Nephron (organoid): Measurements from ENCODE around the gene TFAP2E.

ENCODE experiments used
- H3K27ac Mint-ChIP-seq, 3 experiments: 2 replicates each; pipeline ENCODE4 v1.8.0; 2020; ENCODE audit warnings: mixed read lengths in 3 of 3, mild to moderate bottlenecking in 2 of 3, moderate library complexity in 1 of 3
- H3K27me3 Mint-ChIP-seq: 2 replicates; pipeline ENCODE4 v1.8.0; 2021; ENCODE audit warnings: low read depth, mild to moderate bottlenecking, moderate library complexity, mixed read lengths
- H3K36me3 Mint-ChIP-seq: 2 replicates; pipeline ENCODE4 v1.8.0; 2020; ENCODE audit warnings: low read depth, mixed read lengths
- H3K4me1 Mint-ChIP-seq: 2 replicates; pipeline ENCODE4 v1.8.0; 2020; ENCODE audit warnings: mixed read lengths
- H3K4me3 Mint-ChIP-seq, 3 experiments: 2 replicates each; pipeline ENCODE4 v1.8.0; 2020; ENCODE audit warnings: mild to moderate bottlenecking in 3 of 3, mixed read lengths in 3 of 3, moderate library complexity in 2 of 3
- H3K9me3 Mint-ChIP-seq: 2 replicates; pipeline ENCODE4 v1.8.0; 2020; ENCODE audit warnings: mixed read lengths
- TF ChIP-seq, protein P1 (sequence below), 3 experiments: fragments of 200-600 bp; sonication (generic); IDR thresholded peaks; one replicate each; pipeline ENCODE4 v1.5.0; 2021; ENCODE audit warnings: antibody characterized with exemption in 3 of 3; ENCODE audit not compliant: unreplicated experiment in 3 of 3

Gene TFAP2E

GRCh38 chr1:35561297-35561971 is 11.7 kb upstream of the TFAP2E start:
- Mint-ChIP-seq H3K36me3 (peaks cover 17% of the 10 kb centered on the region), H3K4me1 (peaks cover 21% of the 10 kb centered on the region), H3K4me3 (peak overlapping the region; percentile 10 to 62 (median 54)), H3K27ac (peak overlapping the region in 2 of 3 experiments; percentile 11 to 12), H3K9me3 (no peaks in the 10 kb centered on the region), H3K27me3 (no peaks in the 10 kb centered on the region)
- TF ChIP-seq, protein P1, sequence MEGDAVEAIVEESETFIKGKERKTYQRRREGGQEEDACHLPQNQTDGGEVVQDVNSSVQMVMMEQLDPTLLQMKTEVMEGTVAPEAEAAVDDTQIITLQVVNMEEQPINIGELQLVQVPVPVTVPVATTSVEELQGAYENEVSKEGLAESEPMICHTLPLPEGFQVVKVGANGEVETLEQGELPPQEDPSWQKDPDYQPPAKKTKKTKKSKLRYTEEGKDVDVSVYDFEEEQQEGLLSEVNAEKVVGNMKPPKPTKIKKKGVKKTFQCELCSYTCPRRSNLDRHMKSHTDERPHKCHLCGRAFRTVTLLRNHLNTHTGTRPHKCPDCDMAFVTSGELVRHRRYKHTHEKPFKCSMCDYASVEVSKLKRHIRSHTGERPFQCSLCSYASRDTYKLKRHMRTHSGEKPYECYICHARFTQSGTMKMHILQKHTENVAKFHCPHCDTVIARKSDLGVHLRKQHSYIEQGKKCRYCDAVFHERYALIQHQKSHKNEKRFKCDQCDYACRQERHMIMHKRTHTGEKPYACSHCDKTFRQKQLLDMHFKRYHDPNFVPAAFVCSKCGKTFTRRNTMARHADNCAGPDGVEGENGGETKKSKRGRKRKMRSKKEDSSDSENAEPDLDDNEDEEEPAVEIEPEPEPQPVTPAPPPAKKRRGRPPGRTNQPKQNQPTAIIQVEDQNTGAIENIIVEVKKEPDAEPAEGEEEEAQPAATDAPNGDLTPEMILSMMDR (IDR thresholded peaks at IDR 0.05; ENCODE audit: unreplicated experiment in 3 of 3): no peak

GRCh38 chr1:35561972-35562680 is 11.0 kb upstream of the TFAP2E start:
- TF ChIP-seq, protein P1 (IDR thresholded peaks at IDR 0.05; ENCODE audit: unreplicated experiment in 3 of 3): no peak
- Mint-ChIP-seq H3K36me3 (peaks cover 17% of the 10 kb centered on the region), H3K4me1 (peaks cover 24% of the 10 kb centered on the region), H3K4me3 (peak overlapping the region in 2 of 3 experiments; percentile 54 to 62), H3K27me3 (no peaks in the 10 kb centered on the region), H3K9me3 (no peaks in the 10 kb centered on the region), H3K27ac (no peak overlapping the region)

DNA sequence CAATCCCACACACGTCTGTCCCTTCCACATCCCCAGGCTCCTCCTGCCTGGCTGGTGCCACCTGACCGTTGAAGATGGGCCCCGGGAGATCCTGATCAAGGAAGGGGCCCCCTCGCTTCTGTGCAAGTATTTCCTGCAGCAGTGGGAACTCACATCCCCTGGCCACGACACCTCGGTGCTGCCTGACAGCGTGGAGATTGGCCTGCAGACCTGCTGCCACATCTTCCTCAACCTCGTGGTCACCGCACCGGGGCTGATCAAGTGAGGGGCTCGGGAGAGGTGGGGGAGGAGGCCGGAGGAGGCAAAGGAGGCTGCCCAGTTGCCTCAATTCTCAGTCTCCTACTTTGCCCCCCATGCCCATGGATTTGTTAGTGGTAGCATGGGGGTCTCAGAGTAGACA is 9.9 kb upstream of the TFAP2E start:
- no peak overlapping the region for H3K27ac Mint-ChIP-seq
- TF ChIP-seq, protein P1 (IDR thresholded peaks at IDR 0.05; ENCODE audit: unreplicated experiment in 3 of 3): no peak
- H3K9me3 Mint-ChIP-seq: no peaks in the 10 kb centered on the region
- H3K4me3 Mint-ChIP-seq: no peak overlapping the region
- H3K27me3 Mint-ChIP-seq: peaks cover 2% of the 10 kb centered on the region
- peaks cover 30% of the 10 kb centered on the region for H3K4me1 Mint-ChIP-seq
- peaks cover 17% of the 10 kb centered on the region for H3K36me3 Mint-ChIP-seq

- H3K4me1 Mint-ChIP-seq: peaks cover 31% of the 10 kb centered on the region
- peaks cover 17% of the 10 kb centered on the region for H3K36me3 Mint-ChIP-seq
- no peak overlapping the region for H3K27ac Mint-ChIP-seq
- no peak overlapping the region for H3K4me3 Mint-ChIP-seq
- peaks cover 12% of the 10 kb centered on the region for H3K27me3 Mint-ChIP-seq
- H3K9me3 Mint-ChIP-seq: no peaks in the 10 kb centered on the region
- TF ChIP-seq, protein P1 (IDR thresholded peaks at IDR 0.05; ENCODE audit: unreplicated experiment in 3 of 3): peak; percentile 59 to 67 (median 63)
Measured at GRCh38 chr1:35564037-35564883, 8.9 kb upstream of the TFAP2E start.

GRCh38 chr1:35564884-35565741 is 8.0 kb upstream of the TFAP2E start:
- TF ChIP-seq, protein P1 (IDR thresholded peaks at IDR 0.05; ENCODE audit: unreplicated experiment in 3 of 3): peak; percentile 4 to 17 (median 7)
- Mint-ChIP-seq H3K27ac (no peak overlapping the region), H3K36me3 (peaks cover 17% of the 10 kb centered on the region), H3K4me1 (peaks cover 22% of the 10 kb centered on the region), H3K9me3 (no peaks in the 10 kb centered on the region), H3K4me3 (no peak overlapping the region), H3K27me3 (peaks cover 19% of the 10 kb centered on the region)
